HCT116 (cell line): ENCODE results near the gene KRT36. TPM values are rescaled to one million over a fixed set of nuclear protein-coding genes. Genes with fewer than 3 reads are reported as not detected.

Experiments
- ATAC-seq: fragments of 200-7000 bp; cut with Tn5 transposase; 2 replicates; pipeline ENCODE4 v1.9.1; 2020; ENCODE audit warnings: mild to moderate bottlenecking, moderate library complexity
- BruUV-seq: library from RNA; stranded (reverse); fragments of 400-500 nt; replicated peaks from 2 replicates; lab custom pipeline; 2021; lab: Mats Ljungman, UMichigan
- CTCF ChIA-PET: fragments of 300-600 bp; sonication (Branson Sonifier 250); formaldehyde crosslinking; loops from one replicate; lab custom pipeline; 2021; ENCODE audit warnings: antibody characterized with exemption; lab: Charles Lee
- POLR2A ChIA-PET: fragments of 300-600, 350-600 bp; sonication (Branson Sonifier 250); formaldehyde crosslinking; loops from one replicate; lab custom pipeline; 2021; ENCODE audit warnings: antibody characterized with exemption; lab: Charles Lee
- RAD21 ChIA-PET, 2 experiments: fragments of 300-600 bp; sonication (Branson Sonifier 250); formaldehyde crosslinking; loops; one replicate each; lab custom pipeline; 2023; ENCODE audit warnings: low total read pairs in 2 of 2; ENCODE audit not compliant: uncharacterized antibody in 2 of 2, unreplicated experiment in 2 of 2, low non-redundant PET in 1 of 2; lab: Charles Lee
- DNase-seq: peaks from one replicate; pipeline ENCODE4 v3.0.0-alpha.2; 2010; ENCODE audit warnings: low read depth, low spot score
- H2AFZ ChIP-seq: fragments of 200-600 bp; shearing (Covaris generic), sonication (generic); 2 replicates; pipeline ENCODE4 v1.6.1; 2017; ENCODE audit warnings: low read depth, mixed run types, mixed read lengths, antibody characterized with exemption, low read length; ENCODE audit not compliant: poor library complexity, severe bottlenecking
- H3K27ac ChIP-seq: 2 replicates; pipeline ENCODE4 v1.5.1; 2012; ENCODE audit warnings: low read depth, low read length
- H3K27me3 ChIP-seq: fragments of 200-600 bp; sonication (generic); 2 replicates; pipeline ENCODE4 v1.6.1; 2016; ENCODE audit warnings: mixed run types, low read length, mixed read lengths; ENCODE audit not compliant: insufficient read depth
- H3K36me3 ChIP-seq, 2 experiments: fragments of 200-500 bp in 1 of 2; fragments of 200-600 bp in 1 of 2; sonication (Bioruptor generic) in 1 of 2; sonication (generic) in 1 of 2; 2 replicates each; pipeline versions ENCODE4 v1.5.1 to v1.6.1; 2014 to 2016; ENCODE audit warnings: low read length in 2 of 2, inconsistent platforms in 1 of 2, mixed read lengths in 1 of 2, mixed run types in 1 of 2; ENCODE audit not compliant: insufficient read depth in 2 of 2, control insufficient read depth in 1 of 2
- H3K4me1 ChIP-seq, 2 experiments: fragments of 200-600 bp in 1 of 2; sonication (generic) in 1 of 2; 2 replicates each; pipeline versions ENCODE4 v1.5.1 to v1.6.1; 2012 to 2017; ENCODE audit warnings: low read length in 2 of 2, inconsistent platforms in 1 of 2, mild to moderate bottlenecking in 1 of 2, mixed read lengths in 1 of 2, mixed run types in 1 of 2, moderate library complexity in 1 of 2; ENCODE audit not compliant: insufficient read depth in 2 of 2, control insufficient read depth in 1 of 2
- H3K4me2 ChIP-seq: fragments of 200-600 bp; sonication (generic); 2 replicates; pipeline ENCODE4 v1.6.1; 2017; ENCODE audit warnings: mixed run types, low read length, mixed read lengths
- H3K4me3 ChIP-seq, 2 experiments: fragments of 200-600 bp in 1 of 2; sonication (generic) in 1 of 2; replicated peaks in 1 of 2; 2 replicates each; pipeline ENCODE4 v1.5.1; 2011 to 2016; ENCODE audit warnings: low read length in 2 of 2, control low read depth in 1 of 2, low read depth in 1 of 2, mild to moderate bottlenecking in 1 of 2, mixed read lengths in 1 of 2, mixed run types in 1 of 2
- H3K79me2 ChIP-seq: fragments of 200-600 bp; sonication (generic); 2 replicates; pipeline ENCODE4 v1.6.1; 2017; ENCODE audit warnings: mild to moderate bottlenecking, mixed run types, low read length, moderate library complexity, mixed read lengths; ENCODE audit not compliant: insufficient read depth
- H3K9ac ChIP-seq: fragments of 200-600 bp; sonication (generic); 2 replicates; pipeline ENCODE4 v1.6.1; 2016; ENCODE audit warnings: low read length, mixed read lengths
- H3K9me2 ChIP-seq: fragments of 200-600 bp; sonication (generic), shearing (Covaris generic); 2 replicates; pipeline ENCODE4 v1.6.1; 2017; ENCODE audit warnings: mixed run types, mild to moderate bottlenecking, moderate library complexity; ENCODE audit not compliant: insufficient read depth
- H3K9me3 ChIP-seq, 2 experiments: fragments of 200-500 bp in 1 of 2; fragments of 200-600 bp in 1 of 2; sonication (Bioruptor generic) in 1 of 2; sonication (generic) in 1 of 2; 2 replicates each; pipeline ENCODE4 v1.6.1; 2014 to 2017; ENCODE audit warnings: low read length in 2 of 2, mixed read lengths in 2 of 2, inconsistent platforms in 1 of 2, low read depth in 1 of 2, mild to moderate bottlenecking in 1 of 2, mixed run types in 1 of 2, moderate library complexity in 1 of 2; ENCODE audit not compliant: control insufficient read depth in 1 of 2, insufficient read depth in 1 of 2
- H4K20me1 ChIP-seq: fragments of 200-600 bp; sonication (generic), shearing (Covaris generic); 2 replicates; pipeline ENCODE4 v1.6.1; 2017; ENCODE audit warnings: mixed run types, mild to moderate bottlenecking, moderate library complexity; ENCODE audit not compliant: insufficient read depth
- ATF3 ChIP-seq: IDR thresholded peaks from 2 replicates; pipeline ENCODE4 v1.6.1; 2012
- CTCF ChIP-seq, 3 experiments: fragments of 200-600 bp in 1 of 3; sonication (generic) in 1 of 3; IDR thresholded peaks in 2 of 3; conservative IDR thresholded peaks in 1 of 3; 2 replicates each; pipeline ENCODE4 v1.5.1; 2012 to 2017; ENCODE audit warnings: low read depth in 2 of 3, low read length in 2 of 3, antibody characterized with exemption in 1 of 3, borderline replicate concordance in 1 of 3, control low read depth in 1 of 3, mild to moderate bottlenecking in 1 of 3, mixed read lengths in 1 of 3, mixed run types in 1 of 3, moderate library complexity in 1 of 3; ENCODE audit not compliant: insufficient read depth in 1 of 3
- EGR1 ChIP-seq: IDR thresholded peaks from 2 replicates; pipeline ENCODE4 v1.6.1; 2012; ENCODE audit warnings: low read depth
- EZH2phosphoT487 ChIP-seq: fragments of 200-600 bp; IDR thresholded peaks from 2 replicates; pipeline ENCODE4 v1.6.1; 2018; ENCODE audit warnings: antibody characterized with exemption, borderline replicate concordance
- FOSL1 ChIP-seq: IDR thresholded peaks from 2 replicates; pipeline ENCODE4 v1.6.1; 2012; ENCODE audit warnings: low read depth
- JUND ChIP-seq: IDR thresholded peaks from 2 replicates; pipeline ENCODE4 v1.6.1; 2012
- MAX ChIP-seq: IDR thresholded peaks from 2 replicates; pipeline ENCODE4 v1.6.1; 2012
- REST ChIP-seq: IDR thresholded peaks from 2 replicates; pipeline ENCODE4 v1.6.1; 2012; ENCODE audit warnings: low read depth
- SP1 ChIP-seq: IDR thresholded peaks from 2 replicates; pipeline ENCODE4 v1.6.1; 2012; ENCODE audit warnings: low read depth
- TCF7L2 ChIP-seq: IDR thresholded peaks from 2 replicates; pipeline ENCODE4 v1.7.0; 2011; ENCODE audit warnings: borderline replicate concordance, inconsistent platforms; ENCODE audit not compliant: insufficient read depth, insufficient read length; ENCODE audit errors: extremely low read depth
- intact Hi-C: fragments of 100-400 bp; cut with micrococcal nuclease; formaldehyde crosslinking; loops from 2 replicates; pipeline ENCODE4 v1.10.0; 2022
- total RNA-seq: library from RNA; stranded (reverse); gene quantifications from one replicate; pipeline ENCODE4 v1.2.1, GENCODE V29; 2021; ENCODE audit not compliant: unreplicated experiment

Gene KRT36
- total RNA-seq, 1 experiment from 2014 or later = not detected

- no peak within 1 kb of the TSS for H2AFZ ChIP-seq
- TF ChIP-seq SP1 (no peak), EZH2phosphoT487 (no peak), MAX (no peak), FOSL1 (no peak), JUND (no peak), CTCF (IDR thresholded peaks at IDR 0.05 in 2 of 3, conservative IDR thresholded peaks at IDR 0.05 in 1 of 3; ENCODE audit: borderline replicate concordance in 1 of 3, insufficient read depth in 1 of 3, low read depth in 2 of 3, low read length in 2 of 3) (no peak), REST (no peak), ATF3 (no peak), EGR1 (no peak), TCF7L2 (no peak)
- RAD21 ChIA-PET = no interaction called here
Measured at GRCh38 chr17:41481036-41481435, 8.7 kb downstream of the KRT36 start, which contains the start of gene KRT35. Gene KRT35, minus strand, starts transcription at chr17:41481151. Its CDS starts 54 bp downstream, at chr17:41481097.

More at GRCh38 chr17:41481036-41481435, 8.7 kb downstream of the KRT36 start, which contains the start of gene KRT35:
- H3K9ac ChIP-seq = no peak within 1 kb of the TSS
- CTCF ChIA-PET = no interaction called here
- H3K27ac ChIP-seq = no peak within 1 kb of the TSS
- H4K20me1 ChIP-seq = no peaks in the 10 kb centered on the region
- H3K4me3 ChIP-seq = no peak within 1 kb of the TSS
- H3K27me3 ChIP-seq = no peaks in the 10 kb centered on the region
- no TSS peak for BruUV-seq
- DNase-seq = no peak
- no peak within 1 kb of the TSS for H3K4me2 ChIP-seq
- H3K9me3 ChIP-seq = no peaks in the 10 kb centered on the region
- H3K79me2 ChIP-seq = no peaks in the 10 kb centered on the region
- intact Hi-C loops = no loop called here
- no peaks in the 10 kb centered on the region; a peak in 1 of 4 replicates for H3K4me1 ChIP-seq
- POLR2A ChIA-PET = no interaction called here
- no peaks in the 10 kb centered on the region for H3K9me2 ChIP-seq
- no peak for ATAC-seq
- H3K36me3 ChIP-seq = no peaks in the 10 kb centered on the region
